Measurements from ENCODE around the gene NDUFA6. TPM values are rescaled to one million over a fixed set of nuclear protein-coding genes. Genes with fewer than 3 reads are reported as not detected.

NDUFA6 gene
- total RNA-seq, 1 experiment from 2014 or later = 80.5 TPM

DNA sequence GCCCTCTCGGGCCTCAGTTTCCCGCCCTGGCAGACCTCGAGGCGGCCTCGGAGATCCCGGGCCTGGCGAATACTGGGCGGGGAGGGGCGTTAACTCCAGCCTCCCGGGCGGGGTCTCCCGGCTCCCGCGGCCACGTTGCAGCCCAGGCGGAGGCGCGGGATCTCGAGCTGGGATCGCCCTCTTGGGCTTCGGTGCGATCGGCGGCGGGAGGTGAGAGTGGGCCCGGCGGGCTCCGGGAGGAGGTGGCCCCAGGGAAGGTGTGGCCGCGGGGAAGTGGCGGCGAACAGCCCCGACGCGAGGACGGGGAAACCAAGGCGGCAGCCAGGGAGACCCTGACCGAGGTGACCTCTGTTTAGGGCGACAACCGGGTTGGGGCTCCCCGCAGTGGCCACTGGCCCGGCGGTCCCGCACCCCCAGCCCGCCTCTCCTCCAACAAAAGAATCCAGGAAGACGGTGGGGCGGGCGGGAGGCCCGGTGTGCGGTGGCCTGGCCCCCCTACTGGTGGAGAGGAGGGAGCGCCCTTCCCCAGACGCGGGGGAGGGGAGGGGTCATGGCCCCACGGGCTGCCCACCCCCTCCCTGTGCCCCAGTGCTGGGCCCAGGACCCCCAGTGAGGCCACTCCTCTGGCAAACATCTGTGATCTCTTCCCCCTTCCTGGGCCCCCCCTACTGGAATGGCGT is 16.3 kb downstream of the NDUFA6 start, which contains the start of gene PHETA2:
TSS of gene PHETA2 (plus strand) at position 117 of the 680 bp plus-strand sequence. CDS start 3,046 bp downstream, outside the sequence.
- no peak for DNase-seq (ENCODE audit: low read depth, low spot score)
- POLR2A ChIA-PET = no interaction called here
- Histone ChIP-seq H3K4me2 (ENCODE audit: low read length) (no peak within 1 kb of the TSS), H4K20me1 (ENCODE audit: insufficient read depth) (no peaks in the 10 kb centered on the region), H3K27me3 (ENCODE audit: insufficient read depth, low read length) (no peaks in the 10 kb centered on the region), H3K79me2 (ENCODE audit: insufficient read depth, low read length) (no peaks in the 10 kb centered on the region), H3K36me3 (ENCODE audit: control insufficient read depth in 1 of 2, insufficient read depth in 2 of 2, low read length in 2 of 2) (no peaks in the 10 kb centered on the region), H3K4me3 (replicated peaks in 1 of 2; ENCODE audit: low read depth in 1 of 2, low read length in 2 of 2) (no peak within 1 kb of the TSS), H3K27ac (ENCODE audit: low read depth, low read length) (no peak within 1 kb of the TSS; the same call in 1 of the 2 replicates), H3K9ac (ENCODE audit: low read length) (no peak within 1 kb of the TSS), H3K4me1 (ENCODE audit: control insufficient read depth in 1 of 2, insufficient read depth in 2 of 2, low read length in 2 of 2) (peaks cover 18 to 27% of the 10 kb centered on the region in 2 experiments), H3K9me3 (ENCODE audit: control insufficient read depth in 1 of 2, insufficient read depth in 1 of 2, low read depth in 1 of 2, low read length in 2 of 2) (no peaks in the 10 kb centered on the region), H3K9me2 (ENCODE audit: insufficient read depth) (no peaks in the 10 kb centered on the region), H2AFZ (ENCODE audit: low read depth, low read length, poor library complexity, severe bottlenecking) (no peak within 1 kb of the TSS)
- ATAC-seq = no peak
- no peak for TF ChIP-seq ZNF274 (IDR thresholded peaks at IDR 0.05; ENCODE audit: low read depth, low read length)
- no peak for TF ChIP-seq RAD21 (IDR thresholded peaks at IDR 0.05; ENCODE audit: low read depth)
- no peak for TF ChIP-seq EZH2 (IDR thresholded peaks at IDR 0.05)
- no peak for TF ChIP-seq SIN3A (IDR thresholded peaks at IDR 0.05; ENCODE audit: low read depth)
- TF ChIP-seq EZH2phosphoT487 (IDR thresholded peaks at IDR 0.05; ENCODE audit: borderline replicate concordance) = no peak
- RAD21 ChIA-PET (ENCODE audit: low non-redundant PET in 1 of 2, low total read pairs in 2 of 2, uncharacterized antibody in 2 of 2, unreplicated experiment in 2 of 2) = no interaction called here
- CTCF ChIA-PET = no interaction called here
- intact Hi-C loops (cut with micrococcal nuclease) = no loop called here
- no TSS peak for BruUV-seq (replicated peaks)

DNA sequence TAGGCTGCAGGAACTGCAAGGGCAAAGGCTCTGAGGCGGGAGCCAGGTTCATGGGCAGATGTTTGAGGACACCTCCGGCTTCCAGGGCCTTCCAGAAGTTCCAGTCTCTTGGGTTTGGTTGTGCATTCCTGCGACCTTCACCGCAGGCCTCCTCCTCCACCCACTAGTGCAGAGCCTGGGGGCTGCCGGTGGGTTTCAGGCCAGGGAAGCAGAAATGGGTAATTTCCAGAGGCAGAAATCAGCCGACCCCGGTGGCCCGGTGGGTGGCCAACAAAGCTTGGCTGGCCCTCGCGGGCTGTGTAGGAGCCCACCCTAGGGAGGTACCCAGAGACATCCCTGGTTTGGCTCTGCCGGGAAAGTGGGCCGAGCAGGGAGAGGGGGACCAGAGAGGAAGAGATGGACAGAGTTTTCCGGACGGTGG is 16.9 kb downstream of the NDUFA6 start:
- BruUV-seq (replicated peaks) = no TSS peak
- Histone ChIP-seq H3K36me3 (ENCODE audit: control insufficient read depth in 1 of 2, insufficient read depth in 2 of 2, low read length in 2 of 2) (no peaks in the 10 kb centered on the region), H3K4me2 (ENCODE audit: low read length) (no peak overlapping the region), H3K27me3 (ENCODE audit: insufficient read depth, low read length) (no peaks in the 10 kb centered on the region), H4K20me1 (ENCODE audit: insufficient read depth) (no peaks in the 10 kb centered on the region), H3K79me2 (ENCODE audit: insufficient read depth, low read length) (no peaks in the 10 kb centered on the region), H3K27ac (ENCODE audit: low read depth, low read length) (no peak overlapping the region), H3K4me3 (replicated peaks in 1 of 2; ENCODE audit: low read depth in 1 of 2, low read length in 2 of 2) (no peak overlapping the region), H3K9me2 (ENCODE audit: insufficient read depth) (no peaks in the 10 kb centered on the region), H3K4me1 (ENCODE audit: control insufficient read depth in 1 of 2, insufficient read depth in 2 of 2, low read length in 2 of 2) (peaks cover 12 to 21% of the 10 kb centered on the region in 2 experiments), H3K9ac (ENCODE audit: low read length) (no peak overlapping the region), H3K9me3 (ENCODE audit: control insufficient read depth in 1 of 2, insufficient read depth in 1 of 2, low read depth in 1 of 2, low read length in 2 of 2) (no peaks in the 10 kb centered on the region), H2AFZ (ENCODE audit: low read depth, low read length, poor library complexity, severe bottlenecking) (no peak overlapping the region)
- POLR2A ChIA-PET = no interaction called here
- CTCF ChIA-PET = no interaction called here
- intact Hi-C loops (cut with micrococcal nuclease) = no loop called here
- ATAC-seq = no peak
- RAD21 ChIA-PET (ENCODE audit: low non-redundant PET in 1 of 2, low total read pairs in 2 of 2, uncharacterized antibody in 2 of 2, unreplicated experiment in 2 of 2) = no interaction called here
- no peak for DNase-seq (ENCODE audit: low read depth, low spot score)
- TF ChIP-seq, protein P1, sequence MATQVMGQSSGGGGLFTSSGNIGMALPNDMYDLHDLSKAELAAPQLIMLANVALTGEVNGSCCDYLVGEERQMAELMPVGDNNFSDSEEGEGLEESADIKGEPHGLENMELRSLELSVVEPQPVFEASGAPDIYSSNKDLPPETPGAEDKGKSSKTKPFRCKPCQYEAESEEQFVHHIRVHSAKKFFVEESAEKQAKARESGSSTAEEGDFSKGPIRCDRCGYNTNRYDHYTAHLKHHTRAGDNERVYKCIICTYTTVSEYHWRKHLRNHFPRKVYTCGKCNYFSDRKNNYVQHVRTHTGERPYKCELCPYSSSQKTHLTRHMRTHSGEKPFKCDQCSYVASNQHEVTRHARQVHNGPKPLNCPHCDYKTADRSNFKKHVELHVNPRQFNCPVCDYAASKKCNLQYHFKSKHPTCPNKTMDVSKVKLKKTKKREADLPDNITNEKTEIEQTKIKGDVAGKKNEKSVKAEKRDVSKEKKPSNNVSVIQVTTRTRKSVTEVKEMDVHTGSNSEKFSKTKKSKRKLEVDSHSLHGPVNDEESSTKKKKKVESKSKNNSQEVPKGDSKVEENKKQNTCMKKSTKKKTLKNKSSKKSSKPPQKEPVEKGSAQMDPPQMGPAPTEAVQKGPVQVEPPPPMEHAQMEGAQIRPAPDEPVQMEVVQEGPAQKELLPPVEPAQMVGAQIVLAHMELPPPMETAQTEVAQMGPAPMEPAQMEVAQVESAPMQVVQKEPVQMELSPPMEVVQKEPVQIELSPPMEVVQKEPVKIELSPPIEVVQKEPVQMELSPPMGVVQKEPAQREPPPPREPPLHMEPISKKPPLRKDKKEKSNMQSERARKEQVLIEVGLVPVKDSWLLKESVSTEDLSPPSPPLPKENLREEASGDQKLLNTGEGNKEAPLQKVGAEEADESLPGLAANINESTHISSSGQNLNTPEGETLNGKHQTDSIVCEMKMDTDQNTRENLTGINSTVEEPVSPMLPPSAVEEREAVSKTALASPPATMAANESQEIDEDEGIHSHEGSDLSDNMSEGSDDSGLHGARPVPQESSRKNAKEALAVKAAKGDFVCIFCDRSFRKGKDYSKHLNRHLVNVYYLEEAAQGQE (IDR thresholded peaks at IDR 0.05; ENCODE audit: low read depth) = no peak
